WTC11 (cell line): ENCODE measurements around the gene MCL1. TPM values are rescaled to one million over a fixed set of nuclear protein-coding genes. Genes with fewer than 3 reads are reported as not detected.
A peak's percentile ranks its signal among the peaks of the same experiment; 100 is the strongest.

ENCODE experiments used
- ATAC-seq: fragments of 200-7000 bp; cut with Tn5 transposase; 2 replicates; pipeline ENCODE4 v1.10.0; 2021; ENCODE audit warnings: mild to moderate bottlenecking, moderate library complexity
- CTCF ChIA-PET: fragments of 300-600 bp; sonication (Branson Sonifier 250); formaldehyde crosslinking; loops from one replicate; lab custom pipeline; 2021; ENCODE audit warnings: antibody characterized with exemption; lab: Charles Lee
- POLR2A ChIA-PET: fragments of 350-600 bp; sonication (Branson Sonifier 250); formaldehyde crosslinking; loops from one replicate; lab custom pipeline; 2021; ENCODE audit warnings: antibody characterized with exemption; lab: Charles Lee
- DNase-seq: peaks from one replicate; pipeline ENCODE4 v3.0.0; 2021; ENCODE audit warnings: low spot score
- H3K27ac Mint-ChIP-seq: 2 replicates; pipeline ENCODE4 v1.8.0; 2021; ENCODE audit warnings: mixed read lengths
- H3K27me3 Mint-ChIP-seq: 2 replicates; pipeline ENCODE4 v1.8.0; 2021; ENCODE audit warnings: low read depth, mild to moderate bottlenecking, moderate library complexity, mixed read lengths
- H3K36me3 Mint-ChIP-seq: 2 replicates; pipeline ENCODE4 v1.8.0; 2021; ENCODE audit warnings: mixed read lengths
- H3K4me1 Mint-ChIP-seq: 2 replicates; pipeline ENCODE4 v1.8.0; 2022; ENCODE audit warnings: mixed read lengths
- H3K4me3 Mint-ChIP-seq: 2 replicates; pipeline ENCODE4 v1.8.0; 2021; ENCODE audit warnings: mild to moderate bottlenecking, moderate library complexity, mixed read lengths
- H3K9me3 Mint-ChIP-seq: 2 replicates; pipeline ENCODE4 v1.8.0; 2021; ENCODE audit warnings: mixed read lengths
- ARID4B ChIP-seq: sonication (generic); formaldehyde crosslinking; IDR thresholded peaks from 2 replicates; pipeline ENCODE4 v1.8.0; 2023; ENCODE audit warnings: missing genetic modification reagents, mild to moderate bottlenecking, borderline replicate concordance
- ATF3 ChIP-seq: sonication (generic); formaldehyde crosslinking; conservative IDR thresholded peaks from 2 replicates; pipeline ENCODE4 v1.8.1; 2022; ENCODE audit warnings: mild to moderate bottlenecking, missing genetic modification reagents
- CDX4 ChIP-seq: fragments of 250-450 bp; sonication (Bioruptor Pico); IDR thresholded peaks from 2 replicates; pipeline ENCODE4 v1.9.0; 2021; ENCODE audit warnings: moderate library complexity, mild to moderate bottlenecking, inconsistent platforms, borderline replicate concordance
- E2F1 ChIP-seq: sonication (generic); formaldehyde crosslinking; IDR thresholded peaks from 2 replicates; pipeline ENCODE4 v1.8.0; 2022; ENCODE audit warnings: mild to moderate bottlenecking, missing genetic modification reagents
- NFYB ChIP-seq: sonication (generic); formaldehyde crosslinking; conservative IDR thresholded peaks from 2 replicates; pipeline ENCODE4 v1.8.0; 2022; ENCODE audit warnings: low read depth, missing genetic modification reagents
- RELA ChIP-seq: sonication (generic); formaldehyde crosslinking; IDR thresholded peaks from 2 replicates; pipeline ENCODE4 v1.8.1; 2022; ENCODE audit warnings: missing genetic modification reagents, mild to moderate bottlenecking, borderline replicate concordance
- RORB ChIP-seq: fragments of 250-450 bp; sonication (Bioruptor Pico); IDR thresholded peaks from 2 replicates; pipeline ENCODE4 v1.9.0; 2021; ENCODE audit warnings: mild to moderate bottlenecking
- STAT6 ChIP-seq: sonication (generic); formaldehyde crosslinking; conservative IDR thresholded peaks from 2 replicates; pipeline ENCODE4 v1.8.1; 2023; ENCODE audit warnings: mild to moderate bottlenecking, low read depth, missing genetic modification reagents, moderate library complexity
- TEAD4 ChIP-seq: sonication (generic); formaldehyde crosslinking; IDR thresholded peaks from 2 replicates; pipeline ENCODE4 v1.8.0; 2022; ENCODE audit warnings: mild to moderate bottlenecking, missing genetic modification reagents
- USF2 ChIP-seq: sonication (generic); formaldehyde crosslinking; IDR thresholded peaks from 2 replicates; pipeline ENCODE4 v1.8.1; 2023; ENCODE audit warnings: mild to moderate bottlenecking, missing genetic modification reagents, moderate library complexity
- ZNF281 ChIP-seq: sonication (generic); formaldehyde crosslinking; IDR thresholded peaks from 2 replicates; pipeline ENCODE4 v1.8.0; 2023; ENCODE audit warnings: mild to moderate bottlenecking, missing genetic modification reagents
- total RNA-seq: library from RNA; stranded (reverse); gene quantifications from 3 replicates; pipeline ENCODE4 v1.2.3, GENCODE V29; 2021

The MCL1 gene
- total RNA-seq, 1 experiment from 2014 or later = 191 TPM

- TF ChIP-seq ARID4B (CRISPR knock-in tag) (no peak), E2F1 (no peak), RELA (CRISPR knock-in tag) (no peak), RORB (no peak), CDX4 (CRISPR knock-in tag) (no peak), ATF3 (no peak)
- TF ChIP-seq, all 79 proteins: peak for 0
These were observed 15.9 kb downstream of the MCL1 start (continued) for GRCh38 chr1:150563340-150564038.

- Mint-ChIP-seq H3K36me3 (no peaks in the 10 kb centered on the region), H3K4me1 (peaks cover 59% of the 10 kb centered on the region), H3K27ac (peak overlapping the region; percentile 98)
- ChIA-PET CTCF (interaction anchor here (0.5 to 7.9 kb wide), 13 partner anchors 8 to 185 kb away, joined by 3 to 144 read pairs (median 10); partner anchors contain the start of genes ADAMTSL4, ENSA, FALEC and MCL1), POLR2A (interaction anchor here (0.6 to 6.4 kb wide), 12 partner anchors 8 to 414 kb away, joined by 3 to 188 read pairs (median 4); partner anchors contain the start of genes ENSA, GOLPH3L, MCL1 and RPRD2)
- ATAC-seq = peak; percentile 3
- peak; percentile 44 for DNase-seq
- TF ChIP-seq STAT6 (CRISPR knock-in tag) (no peak), TEAD4 (CRISPR knock-in tag) (no peak)
- TF ChIP-seq, all 79 proteins: peak for 0
- no peaks in the 10 kb centered on the region for H3K27me3 Mint-ChIP-seq
- peak overlapping the region; percentile 92 for H3K4me3 Mint-ChIP-seq
- no peaks in the 10 kb centered on the region for H3K9me3 Mint-ChIP-seq
These were observed 16.7 kb downstream of the MCL1 start for GRCh38 chr1:150562446-150563339.

- DNase-seq (peak; percentile 92), ATAC-seq (peak; percentile 54)
- Mint-ChIP-seq H3K4me1 (peaks cover 52% of the 10 kb centered on the region), H3K27ac (peak overlapping the region; percentile 98), H3K36me3 (no peaks in the 10 kb centered on the region), H3K4me3 (peak overlapping the region; percentile 92), H3K27me3 (no peaks in the 10 kb centered on the region), H3K9me3 (no peaks in the 10 kb centered on the region)
- ChIA-PET CTCF (interaction anchor here (0.5 to 7.9 kb wide), 16 partner anchors 9 to 251 kb away, joined by 3 to 144 read pairs (median 8); partner anchors contain the start of genes ADAMTSL4, ENSA, FALEC and MCL1), POLR2A (interaction anchor here (0.5 to 6.4 kb wide), 13 partner anchors 9 to 414 kb away, joined by 3 to 188 read pairs (median 4); partner anchors contain the start of genes ENSA, FALEC, GOLPH3L and MCL1)
- TF ChIP-seq STAT6 (CRISPR knock-in tag) = no peak
- TF ChIP-seq USF2 (CRISPR knock-in tag) = peak; percentile 70
- TF ChIP-seq NFYB (CRISPR knock-in tag) = peak; percentile 50; the same call in 1 of the 2 replicates
- TF ChIP-seq ZNF281 (CRISPR knock-in tag) = 0 out of 2 replicates have a peak, but pooled peaks have one; percentile 48
These were observed 17.4 kb downstream of the MCL1 start for GRCh38 chr1:150561974-150562445.
